Measurements from ENCODE around the gene SMIM21. TPM values are rescaled to one million over a fixed set of nuclear protein-coding genes. Genes with fewer than 3 reads are reported as not detected.

SMIM21 gene
- total RNA-seq, 1 donor from 2014 or later: not detected

- no peaks in the 10 kb centered on the region for H3K36me3 ChIP-seq (ENCODE audit: control insufficient read depth, insufficient read depth, low read length)
- no peaks in the 10 kb centered on the region for H3K27me3 ChIP-seq (ENCODE audit: control insufficient read depth, insufficient read depth, low read length)
- no peak for FAIRE-seq
- H3K4me3 ChIP-seq (ENCODE audit: low read depth, low read length): no peak overlapping the region
- no peak for DNase-seq (ENCODE audit: low read depth)
- TF ChIP-seq CTCF (IDR thresholded peaks at IDR 0.05; ENCODE audit: insufficient read depth, low read length, severe bottlenecking): no peak
Observed at GRCh38 chr18:75471850-75472249, 44.3 kb upstream of the SMIM21 start.

- H3K27me3 ChIP-seq (ENCODE audit: control insufficient read depth, insufficient read depth, low read length): no peaks in the 10 kb centered on the region
- FAIRE-seq (no peak), DNase-seq (ENCODE audit: low read depth) (peak; percentile 57)
- TF ChIP-seq CTCF (IDR thresholded peaks at IDR 0.05; ENCODE audit: insufficient read depth, low read length, severe bottlenecking): no peak
- H3K36me3 ChIP-seq (ENCODE audit: control insufficient read depth, insufficient read depth, low read length): no peaks in the 10 kb centered on the region
- no peak overlapping the region for H3K4me3 ChIP-seq (ENCODE audit: low read depth, low read length)
Observed at GRCh38 chr18:75467851-75468250, 40.3 kb upstream of the SMIM21 start.

- peak; percentile 13 for FAIRE-seq
- Histone ChIP-seq H3K36me3 (ENCODE audit: control insufficient read depth, insufficient read depth, low read length) (no peaks in the 10 kb centered on the region), H3K27me3 (ENCODE audit: control insufficient read depth, insufficient read depth, low read length) (no peaks in the 10 kb centered on the region), H3K4me3 (ENCODE audit: low read depth, low read length) (no peak overlapping the region)
- no peak for TF ChIP-seq CTCF (IDR thresholded peaks at IDR 0.05; ENCODE audit: insufficient read depth, low read length, severe bottlenecking)
- peak; percentile 36 for DNase-seq (ENCODE audit: low read depth)
Observed at GRCh38 chr18:75467281-75467795, 39.8 kb upstream of the SMIM21 start.

GRCh38 chr18:75464356-75464755, 36.9 kb upstream of the SMIM21 start:
- DNase-seq (ENCODE audit: low read depth) (no peak), FAIRE-seq (no peak)
- TF ChIP-seq CTCF (IDR thresholded peaks at IDR 0.05; ENCODE audit: insufficient read depth, low read length, severe bottlenecking): no peak

GRCh38 chr18:75462178-75462832, 34.8 kb upstream of the SMIM21 start:
- H3K36me3 ChIP-seq (ENCODE audit: control insufficient read depth, insufficient read depth, low read length): no peaks in the 10 kb centered on the region
- FAIRE-seq (peak; percentile 62), DNase-seq (ENCODE audit: low read depth) (no peak)
- TF ChIP-seq CTCF (IDR thresholded peaks at IDR 0.05; ENCODE audit: insufficient read depth, low read length, severe bottlenecking): no peak
- H3K4me3 ChIP-seq (ENCODE audit: low read depth, low read length): no peak overlapping the region
- no peaks in the 10 kb centered on the region for H3K27me3 ChIP-seq (ENCODE audit: control insufficient read depth, insufficient read depth, low read length)

More at GRCh38 chr18:75464356-75464755, 36.9 kb upstream of the SMIM21 start:
- Histone ChIP-seq H3K4me3 (ENCODE audit: low read depth, low read length) (no peak overlapping the region), H3K27me3 (ENCODE audit: control insufficient read depth, insufficient read depth, low read length) (no peaks in the 10 kb centered on the region), H3K36me3 (ENCODE audit: control insufficient read depth, insufficient read depth, low read length) (no peaks in the 10 kb centered on the region)

GRCh38 chr18:75456199-75456631, 28.7 kb upstream of the SMIM21 start:
- Histone ChIP-seq H3K4me3 (ENCODE audit: low read depth, low read length) (no peak overlapping the region), H3K36me3 (ENCODE audit: control insufficient read depth, insufficient read depth, low read length) (no peaks in the 10 kb centered on the region), H3K27me3 (ENCODE audit: control insufficient read depth, insufficient read depth, low read length) (no peaks in the 10 kb centered on the region)
- no peak for FAIRE-seq
- no peak for DNase-seq (ENCODE audit: low read depth)
- no peak for TF ChIP-seq CTCF (IDR thresholded peaks at IDR 0.05; ENCODE audit: insufficient read depth, low read length, severe bottlenecking)
